HG02973 (cell line): ENCODE data around the gene SCYGR4.

Source experiments
- ATAC-seq: cut with Tn5 transposase; IDR thresholded peaks from one replicate; pipeline ENCODE4 v1.9.1; 2021; ENCODE audit warnings: moderate library complexity; ENCODE audit not compliant: unreplicated experiment

The SCYGR4 gene

DNA sequence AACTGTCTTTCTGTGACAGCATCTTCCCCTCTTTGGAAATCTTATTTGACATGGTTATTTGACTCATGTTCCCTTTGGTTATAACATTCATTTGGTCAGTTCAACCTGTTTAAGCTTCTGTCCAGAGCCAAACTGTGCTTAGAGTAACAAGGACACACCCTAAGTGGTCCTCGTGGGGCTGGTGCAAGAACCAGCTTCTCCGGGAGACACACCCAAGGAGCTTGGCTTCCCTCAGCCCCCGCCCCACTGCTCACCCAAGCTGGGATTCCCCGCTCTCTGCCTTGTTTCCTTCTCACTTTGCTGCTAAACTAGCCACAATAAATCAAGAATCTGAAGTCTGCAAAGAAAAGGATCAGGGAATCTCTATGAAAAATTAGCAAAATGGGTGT lies 4.0 kb upstream of the SCYGR4 start:
- no peak for ATAC-seq

DNA sequence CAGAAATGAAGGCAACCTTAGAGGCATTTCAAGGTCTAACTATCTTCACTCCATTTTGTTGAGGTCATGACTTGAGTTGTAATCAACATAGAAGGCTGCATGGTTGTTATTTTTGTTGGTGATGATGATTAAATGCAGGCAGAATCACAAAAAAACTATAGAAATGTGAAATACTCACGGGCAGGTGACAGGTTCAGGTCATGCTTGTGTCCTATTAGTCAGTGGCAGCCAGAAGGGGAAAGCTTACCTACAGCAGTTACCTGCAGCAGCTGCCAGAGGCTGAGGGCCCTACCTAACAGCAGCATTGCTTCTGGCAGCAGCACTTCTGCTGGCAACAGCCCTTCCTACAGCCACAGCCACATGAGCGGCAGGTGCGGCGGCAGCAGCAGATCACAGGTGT lies 3.1 kb upstream of the SCYGR4 start:
- ATAC-seq, result no peak

DNA sequence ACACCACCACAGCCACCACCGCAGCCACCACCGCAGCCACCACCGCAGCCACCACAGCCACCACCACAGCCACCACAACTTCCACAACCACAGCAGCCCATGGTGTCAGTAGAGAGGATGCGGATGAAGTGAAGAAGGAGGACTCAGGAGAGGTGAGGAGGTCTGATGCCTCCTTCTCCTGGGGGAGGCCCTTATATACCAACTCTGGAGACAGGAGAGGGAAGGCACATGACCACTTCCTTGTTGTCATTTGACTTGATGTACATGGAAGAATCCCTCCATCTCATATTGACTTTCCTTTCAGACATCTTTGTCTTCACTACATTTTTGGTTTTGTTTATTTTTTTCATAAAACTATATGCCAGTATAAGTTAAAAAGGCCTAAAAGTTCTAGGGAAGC lies 2.6 kb upstream of the SCYGR4 start, which contains the start of gene SCYGR3:
TSS of gene SCYGR3 (minus strand) at position 101 of the 400 bp plus-strand sequence. CDS start at position 101, 0 bp downstream.
- no peak for ATAC-seq

DNA sequence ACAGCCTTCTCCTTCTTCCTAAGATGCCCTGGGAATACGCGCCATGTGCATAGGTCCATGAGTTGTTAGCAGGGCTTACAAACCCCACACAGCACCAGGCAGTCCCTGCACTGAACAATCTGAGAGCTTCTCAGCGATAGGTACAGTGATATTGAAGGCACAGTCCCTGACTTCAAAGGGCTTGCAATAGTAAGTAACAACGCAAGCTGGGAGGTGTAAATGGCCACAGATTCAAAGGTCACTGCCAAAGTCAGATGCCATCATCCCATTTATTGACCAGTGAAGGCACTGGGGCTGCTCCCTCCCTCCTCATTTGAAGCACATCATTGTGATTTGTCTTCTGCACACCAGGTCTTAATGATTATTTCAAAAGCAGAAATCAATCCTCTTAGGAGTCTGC lies 2.1 kb upstream of the SCYGR4 start:
- ATAC-seq, result no peak

DNA sequence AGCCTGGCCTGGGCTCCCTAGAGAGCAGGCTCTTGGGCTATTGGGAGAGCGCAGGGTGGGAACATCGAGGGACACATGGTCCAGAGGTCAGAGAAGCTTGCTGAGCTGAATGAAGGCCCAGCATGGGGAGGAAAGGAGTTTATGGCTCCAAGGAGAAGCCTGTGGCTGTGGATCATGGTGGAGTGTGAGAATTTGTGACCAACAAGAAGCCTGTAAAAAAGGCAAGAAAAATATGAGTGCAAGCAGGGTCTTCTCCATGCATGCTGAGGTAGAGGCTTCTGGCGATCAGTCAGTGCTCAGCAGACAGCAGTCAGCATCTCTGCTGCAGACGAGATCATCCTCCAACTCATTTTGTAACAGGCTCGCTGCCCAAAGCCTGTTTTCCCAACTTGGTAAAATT lies 1.4 kb upstream of the SCYGR4 start:
- ATAC-seq, result no peak

DNA sequence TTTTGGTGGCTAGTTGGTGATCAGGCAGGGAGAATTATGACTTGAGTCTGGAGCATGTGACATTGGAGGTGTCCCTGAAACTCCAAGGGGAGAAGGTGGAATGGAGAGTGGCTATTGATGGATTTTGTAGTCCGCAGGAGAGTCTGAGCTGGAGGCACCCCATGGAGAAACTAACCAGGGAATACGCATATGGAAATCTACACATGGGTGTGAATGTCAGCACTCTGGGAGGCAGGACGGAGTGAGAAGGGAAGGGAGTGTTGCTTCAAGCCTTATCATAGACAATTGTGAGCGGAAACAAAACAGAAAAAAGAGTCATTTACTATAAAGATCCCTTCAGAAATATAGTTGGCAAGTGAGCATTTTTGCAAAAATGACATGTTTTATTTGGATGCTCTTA lies 667 bp upstream of the SCYGR4 start:
- ATAC-seq, result no peak

DNA sequence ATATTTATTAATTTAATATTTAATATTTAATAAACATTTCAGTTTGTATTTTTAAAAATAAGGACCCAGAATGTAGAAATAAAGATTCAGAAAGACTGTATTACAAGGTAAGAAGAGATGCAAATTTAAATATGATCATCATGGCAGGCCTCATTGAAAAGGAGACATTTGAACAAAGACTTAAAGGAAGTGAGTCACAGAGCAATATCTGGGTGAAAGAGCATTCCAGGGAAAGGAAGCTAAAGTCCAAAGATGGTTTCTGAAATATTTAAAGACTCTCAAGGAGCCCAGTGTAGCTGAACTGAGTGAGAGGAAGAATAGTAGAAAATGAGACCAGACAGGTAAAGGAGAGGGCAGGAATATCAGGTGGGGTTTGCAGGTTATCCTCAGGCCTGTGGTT lies 5.9 kb downstream of the SCYGR4 start:
- no peak for ATAC-seq

DNA sequence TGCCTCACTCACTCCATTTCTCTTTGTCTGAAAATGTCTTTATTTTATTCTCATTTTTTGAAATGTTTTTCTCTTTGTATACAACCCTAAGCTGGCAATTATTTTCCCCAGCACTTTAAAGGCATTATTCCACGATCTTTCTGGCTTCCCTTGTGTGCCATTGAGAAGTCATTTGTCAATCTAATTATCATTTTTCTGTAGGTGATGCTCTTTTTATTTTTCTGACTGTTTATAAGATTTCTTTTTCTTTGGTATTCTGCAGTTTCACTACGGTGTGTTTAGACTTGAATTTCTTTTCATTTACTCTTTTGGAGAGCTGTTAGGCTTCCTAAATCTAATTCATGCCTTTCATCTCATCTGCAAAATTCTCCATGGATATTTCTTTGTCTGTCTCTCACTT lies 8.1 kb downstream of the SCYGR4 start:
- ATAC-seq, result no peak

DNA sequence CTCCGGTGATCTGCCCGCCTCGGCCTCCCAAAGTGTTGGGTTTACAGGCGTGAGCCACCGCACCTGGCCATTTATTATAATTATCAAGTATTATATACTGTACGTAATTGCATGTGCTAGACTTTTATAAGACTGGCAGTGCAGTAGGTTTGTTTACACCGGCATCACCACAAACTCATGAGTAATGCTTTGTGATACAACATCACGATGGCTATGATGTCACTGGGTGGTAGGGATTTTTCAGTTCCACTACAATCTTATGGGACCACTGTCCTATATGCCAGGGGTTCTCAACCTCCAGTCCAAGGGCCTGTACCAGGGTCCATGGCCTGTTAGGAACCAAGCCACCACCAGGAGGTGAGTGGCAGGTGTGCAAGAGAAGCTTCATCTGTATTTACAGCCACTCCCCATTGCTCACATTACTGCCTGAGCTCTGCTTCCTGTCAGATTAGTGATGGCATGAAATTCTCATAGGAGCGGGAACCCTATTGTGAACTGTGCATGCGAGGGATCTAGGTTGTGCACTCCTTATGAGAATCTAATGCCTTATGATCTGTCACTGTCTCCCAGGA lies 9.4 kb downstream of the SCYGR4 start:
- no peak for ATAC-seq

DNA sequence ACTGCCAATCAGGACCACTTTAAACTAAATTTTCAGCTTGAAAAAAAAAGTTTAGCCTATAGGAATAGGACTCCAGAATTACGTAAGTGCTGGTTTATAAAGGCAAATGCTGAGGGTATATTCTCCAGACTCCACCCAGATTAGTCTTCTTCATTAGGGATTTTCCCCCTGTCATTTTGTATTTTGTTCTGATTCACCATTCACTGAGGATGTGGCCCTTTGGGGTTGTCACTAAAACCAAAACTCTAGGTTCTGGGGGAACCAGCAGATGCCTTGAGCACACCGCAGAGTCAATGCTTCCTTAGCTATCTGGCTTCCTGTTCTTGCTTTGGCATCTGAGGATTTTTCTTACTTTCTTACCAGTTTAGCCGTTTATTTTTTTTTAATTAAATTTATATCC lies 10.5 kb downstream of the SCYGR4 start:
- peak; percentile 92 for ATAC-seq

DNA sequence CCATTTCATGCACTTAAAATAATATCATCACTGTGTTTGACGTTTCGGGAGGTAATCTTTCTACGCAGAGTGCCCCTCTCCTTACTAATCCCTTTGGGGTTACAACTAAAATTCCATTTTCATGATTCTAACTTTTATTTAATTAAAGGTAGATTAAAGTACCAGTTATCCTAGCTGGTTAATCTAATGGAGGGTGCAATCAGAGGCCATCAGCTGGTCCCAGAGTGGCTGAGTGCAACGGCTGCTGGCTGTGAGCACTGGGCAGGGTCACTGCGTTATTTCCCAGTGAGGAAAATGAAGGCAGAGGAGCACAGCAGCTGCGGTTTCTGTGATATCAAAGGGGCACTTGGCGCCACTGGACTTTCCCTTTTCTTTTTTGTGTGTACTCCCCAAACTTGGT lies 12.1 kb downstream of the SCYGR4 start:
- ATAC-seq, result no peak

DNA sequence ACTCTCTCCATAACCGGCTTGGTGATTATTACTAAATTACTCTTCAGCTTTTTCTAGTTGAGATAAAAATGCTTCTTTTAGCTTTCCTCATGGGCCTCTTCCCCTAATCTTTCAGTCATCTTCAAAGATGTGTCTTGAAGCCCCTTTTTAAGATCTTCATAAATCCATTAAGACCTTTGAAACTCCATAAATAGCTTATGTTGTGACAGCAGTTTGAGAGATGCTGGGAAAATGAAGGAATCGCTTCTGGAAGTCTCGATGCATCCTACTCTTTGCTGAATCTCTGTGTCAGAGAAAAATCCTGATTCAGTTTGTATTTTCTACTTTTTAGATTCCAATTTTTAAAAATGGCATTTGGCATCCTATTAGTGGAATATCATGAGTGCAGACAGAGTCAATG lies 13.0 kb downstream of the SCYGR4 start:
- ATAC-seq, result no peak

DNA sequence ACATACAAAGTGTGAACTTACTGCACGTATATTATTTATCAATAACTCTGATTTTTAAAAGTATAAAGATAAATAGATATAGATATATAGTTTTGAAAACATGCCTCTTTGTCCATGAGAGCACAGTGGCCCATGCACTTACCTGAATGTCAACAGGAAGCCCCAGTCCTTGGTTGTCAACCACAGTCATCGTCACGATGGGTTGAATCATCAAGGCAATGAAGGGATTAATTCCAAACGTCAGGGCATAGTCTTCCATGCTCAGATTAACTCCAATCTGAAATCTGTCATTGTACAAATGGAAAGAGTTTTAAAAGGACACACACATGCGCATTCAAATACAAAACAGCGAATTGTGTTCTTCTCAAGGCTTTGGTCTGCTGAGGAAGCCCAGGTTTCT lies 15.5 kb downstream of the SCYGR4 start:
- ATAC-seq, result no peak

DNA sequence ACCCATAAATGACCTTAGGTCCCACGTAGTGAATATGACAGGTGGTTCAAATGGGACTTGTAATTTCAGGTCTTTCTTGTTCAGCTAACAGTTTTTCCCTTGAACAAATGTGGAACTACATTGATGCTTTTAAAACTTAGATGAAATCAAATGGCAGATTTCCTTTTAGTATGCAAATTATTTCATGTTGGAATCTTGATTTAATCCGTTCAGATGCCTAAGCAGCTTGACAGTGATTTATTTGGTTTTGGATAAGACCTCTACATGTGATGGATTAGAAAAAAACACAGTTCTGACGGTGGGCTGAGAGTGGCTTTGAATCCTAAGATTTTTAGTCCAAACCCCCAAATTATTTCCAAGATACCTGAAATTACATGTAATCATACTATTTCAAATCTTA lies 16.9 kb downstream of the SCYGR4 start:
- ATAC-seq, result no peak

DNA sequence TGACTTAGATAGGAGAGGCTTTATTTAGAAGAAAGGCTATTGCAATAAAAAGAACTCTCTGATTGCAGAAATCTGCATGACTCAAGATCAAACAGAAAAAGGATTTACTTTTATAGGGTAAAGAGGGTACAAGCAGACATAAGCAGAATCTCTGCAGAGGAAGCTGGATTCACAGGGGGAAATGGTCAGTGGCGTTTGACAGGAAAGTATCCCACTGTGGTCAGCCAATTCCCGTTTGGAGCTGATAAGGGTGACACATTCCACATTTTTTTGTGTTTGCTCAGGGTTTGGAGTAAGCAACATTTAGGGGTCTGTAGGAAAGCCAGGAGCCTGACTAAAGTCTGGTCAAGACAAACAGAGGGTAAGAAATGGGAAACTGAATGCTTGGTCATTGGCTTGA lies 25.4 kb downstream of the SCYGR4 start:
- no peak for ATAC-seq

DNA sequence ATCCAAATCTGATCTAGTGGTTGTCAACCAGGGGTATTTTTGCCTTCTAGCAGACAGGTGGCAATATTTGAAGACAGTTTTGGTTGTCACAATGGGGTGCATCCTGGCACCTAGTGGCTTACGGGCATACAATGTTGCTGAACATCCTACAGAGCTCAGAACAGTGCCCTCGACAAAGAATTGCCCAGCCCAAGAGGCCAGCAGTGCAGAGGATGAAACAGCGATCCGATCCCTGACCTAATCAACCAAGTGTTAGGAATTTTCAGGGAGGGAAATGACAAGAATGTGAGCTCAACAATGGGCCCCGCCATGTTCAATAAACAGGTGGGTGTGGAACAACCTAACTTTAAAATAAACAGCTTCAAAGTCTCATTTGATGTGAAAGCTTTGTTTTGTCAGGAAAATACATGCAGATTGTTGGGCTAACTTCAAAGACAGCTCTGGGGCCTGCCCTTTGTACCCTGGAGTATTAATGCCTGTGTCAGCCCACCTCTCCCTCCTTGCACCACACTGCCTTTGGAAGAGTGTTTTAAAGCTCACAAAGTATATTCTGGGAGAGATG lies 26.8 kb downstream of the SCYGR4 start:
- no peak for ATAC-seq

DNA sequence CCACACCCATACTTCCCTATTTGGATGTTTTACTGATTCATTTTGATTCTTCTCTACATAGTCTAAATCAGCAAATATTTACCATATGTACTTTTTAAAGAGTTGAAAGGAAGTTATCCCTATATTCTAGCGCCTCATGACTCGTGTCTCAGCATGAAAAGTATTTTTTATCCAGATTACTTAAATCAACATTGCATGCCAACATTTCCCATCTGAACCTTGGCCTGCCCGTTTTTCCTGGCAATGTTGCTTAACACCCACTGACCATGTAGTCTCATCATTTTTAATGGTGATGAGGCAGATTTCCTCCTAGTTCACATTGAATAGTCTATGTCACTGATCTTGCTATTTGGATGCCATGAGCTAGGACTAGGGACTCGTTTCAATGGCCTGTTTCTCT lies 36.1 kb downstream of the SCYGR4 start:
- ATAC-seq, result no peak

DNA sequence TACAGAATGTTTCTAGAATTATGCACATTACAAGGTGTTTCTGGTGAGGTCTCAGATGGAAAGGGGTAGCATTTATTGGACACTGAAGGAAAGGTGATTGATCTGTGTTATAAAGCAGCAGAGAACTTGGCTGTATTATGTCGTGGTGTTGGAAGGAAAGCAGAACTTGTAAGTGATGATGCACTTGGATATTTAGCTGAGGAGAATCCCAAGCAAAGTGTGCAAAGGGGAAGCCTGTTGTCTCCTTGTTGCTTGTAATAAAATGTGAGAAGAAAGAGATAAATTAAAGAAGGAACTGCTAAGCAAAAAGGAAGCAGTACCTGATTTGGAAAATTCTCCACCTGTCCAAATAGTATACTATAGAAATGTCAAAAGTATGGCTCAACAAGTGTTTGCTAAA lies 37.1 kb downstream of the SCYGR4 start:
- no peak for ATAC-seq

DNA sequence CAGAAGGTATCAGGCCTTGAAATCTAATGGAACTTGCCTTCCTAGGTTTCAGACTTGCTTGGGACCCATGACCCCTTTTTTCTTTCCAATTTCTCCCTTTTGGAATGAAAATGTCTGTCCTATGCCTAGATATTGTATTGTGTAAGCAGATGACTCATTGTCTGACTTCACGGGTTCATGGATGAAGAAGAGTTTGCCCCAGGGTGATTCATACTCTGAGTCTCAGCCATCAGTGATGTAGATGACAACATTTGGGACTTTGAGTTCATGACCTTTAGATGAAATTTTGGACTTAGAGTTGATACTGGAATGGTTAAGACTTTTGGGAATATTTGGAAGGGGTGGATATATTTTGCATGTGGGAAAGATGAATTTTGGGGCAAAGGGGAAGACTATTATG lies 38.2 kb downstream of the SCYGR4 start:
- no peak for ATAC-seq

DNA sequence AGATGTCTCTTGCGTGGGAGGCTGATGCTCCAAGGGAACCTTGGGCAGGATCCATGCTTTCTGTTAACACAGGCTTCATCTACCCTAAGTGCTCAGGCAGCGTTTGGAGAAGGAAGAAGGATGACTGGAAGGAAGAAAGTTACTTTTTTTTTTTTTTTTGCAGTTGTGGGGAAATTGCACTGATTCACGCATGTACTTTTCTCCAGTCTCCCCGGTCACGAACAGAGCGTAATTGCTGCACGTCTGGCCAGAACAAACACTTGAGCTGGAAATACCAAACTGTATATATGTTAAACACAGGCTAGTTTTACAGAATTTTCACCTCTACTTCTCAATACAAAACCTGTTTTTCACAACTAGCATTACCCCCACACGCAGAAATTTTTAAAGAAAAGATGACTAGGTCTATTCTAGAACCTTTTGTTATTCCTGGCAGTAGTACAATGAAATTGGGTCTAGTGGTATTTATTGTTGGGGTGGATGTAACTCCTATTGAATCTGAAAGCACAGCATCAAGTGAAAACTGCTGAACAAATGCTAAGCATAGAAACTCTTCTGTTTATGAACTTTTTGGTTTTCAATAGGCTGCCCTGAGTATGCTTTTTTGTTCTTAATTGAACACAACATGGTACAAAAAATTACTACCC lies 40.0 kb downstream of the SCYGR4 start:
- no peak for ATAC-seq

DNA sequence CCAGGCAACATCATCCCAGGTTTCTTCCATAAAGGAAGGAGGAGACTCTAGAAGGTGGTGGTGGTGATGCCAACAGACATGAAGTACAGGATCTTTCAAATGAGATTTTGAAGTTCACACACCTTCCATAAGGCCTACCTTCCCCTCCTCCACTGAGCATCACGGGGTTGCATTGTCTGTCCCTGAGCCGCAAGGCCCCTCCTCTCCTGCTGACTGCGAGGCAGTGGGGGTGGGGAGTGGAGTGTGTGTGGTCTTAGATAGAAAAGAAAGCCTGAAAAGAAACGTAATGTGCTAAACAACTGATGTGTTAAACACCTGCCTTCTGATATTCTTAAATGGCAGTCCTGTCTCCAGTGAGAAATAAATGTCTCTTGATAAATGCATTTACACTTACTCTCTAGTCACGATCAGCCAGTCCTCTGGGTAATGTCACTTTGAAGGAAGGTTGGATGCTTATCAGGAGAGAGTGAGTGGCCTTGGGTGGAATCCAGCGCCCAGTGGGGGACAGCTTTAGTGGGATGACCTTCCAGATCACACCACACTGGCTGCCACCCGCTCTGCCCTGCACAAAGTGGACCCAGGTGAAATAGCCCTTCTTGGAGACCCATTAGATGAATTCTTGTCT lies 43.8 kb downstream of the SCYGR4 start:
- no peak for ATAC-seq

DNA sequence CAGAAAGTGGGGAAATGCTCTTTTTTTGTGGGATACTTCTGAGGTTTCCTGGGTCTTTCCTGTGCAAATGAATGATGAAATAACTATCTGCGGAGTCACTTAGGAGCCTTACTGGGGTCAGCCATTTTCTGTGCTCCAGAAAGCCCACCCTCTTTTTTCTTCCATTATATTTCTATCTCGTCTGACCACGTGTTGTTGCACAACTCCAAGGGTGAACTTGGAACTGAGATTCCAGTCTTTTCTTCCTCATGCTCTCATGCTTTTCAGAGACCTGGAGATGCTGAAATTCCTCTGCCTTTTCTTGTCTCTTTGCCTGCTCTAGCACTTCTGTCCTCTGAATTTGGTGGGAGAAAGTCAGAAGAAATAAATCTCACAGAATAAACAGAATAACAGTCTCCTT lies 44.5 kb downstream of the SCYGR4 start:
- ATAC-seq, result no peak
